ENCODE data around the gene EEF2KMT. TPM values are rescaled to one million over a fixed set of nuclear protein-coding genes. Genes with fewer than 3 reads are reported as not detected.
"Not testable (repeated sequence)": the region's sequence is repeated elsewhere in the genome, so short reads cannot be mapped to it uniquely, and the experiment has no call there.

Gene EEF2KMT
- total and polyA plus RNA-seq, 2 of the 8 experiments (the other 6 are each of a cell fraction or from before 2014, with no cell fraction given): 35.8 to 37.0 TPM

DNA sequence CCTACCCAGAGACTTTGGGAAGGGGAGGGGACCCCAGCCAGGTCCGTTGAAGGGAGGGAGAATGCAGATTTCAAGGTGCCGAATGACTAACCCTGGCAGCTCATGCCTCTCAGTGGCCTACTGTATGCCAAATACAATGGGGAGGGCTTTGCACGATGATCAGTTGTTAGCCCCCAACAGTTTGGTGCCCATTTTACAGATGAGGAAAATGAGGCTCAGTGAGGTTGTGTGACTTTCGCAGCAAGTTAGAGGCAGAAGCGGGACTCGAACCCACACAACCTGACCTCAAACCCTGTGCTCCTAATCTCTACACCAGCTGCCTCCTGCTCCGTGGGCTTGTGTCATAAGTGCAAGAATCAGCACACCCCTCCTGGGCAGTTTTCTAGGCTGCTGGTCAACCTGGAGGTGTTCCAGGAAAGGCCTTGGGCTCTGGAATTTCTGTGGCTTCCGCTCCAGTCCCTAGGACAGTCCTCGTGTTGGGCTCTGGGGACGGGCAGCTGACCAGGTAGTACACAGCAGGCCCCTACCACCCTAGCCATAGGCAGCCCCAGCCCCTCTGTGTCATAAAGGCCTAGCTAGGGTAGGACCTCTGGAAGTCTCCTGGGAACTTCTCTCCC lies 52.0 kb downstream of the EEF2KMT start (continued):
- TF ChIP-seq SIX5 (IDR thresholded peaks at IDR 0.05; ENCODE audit: low read depth, low read length): no peak
- TF ChIP-seq SIRT6 (IDR thresholded peaks at IDR 0.05; ENCODE audit: low read length): no peak
- no peak for TF ChIP-seq RFX5 (IDR thresholded peaks at IDR 0.05; ENCODE audit: borderline replicate concordance, low read depth, low read length)
- TF ChIP-seq CBX5 (IDR thresholded peaks at IDR 0.05; ENCODE audit: low read depth, low read length): no peak

DNA sequence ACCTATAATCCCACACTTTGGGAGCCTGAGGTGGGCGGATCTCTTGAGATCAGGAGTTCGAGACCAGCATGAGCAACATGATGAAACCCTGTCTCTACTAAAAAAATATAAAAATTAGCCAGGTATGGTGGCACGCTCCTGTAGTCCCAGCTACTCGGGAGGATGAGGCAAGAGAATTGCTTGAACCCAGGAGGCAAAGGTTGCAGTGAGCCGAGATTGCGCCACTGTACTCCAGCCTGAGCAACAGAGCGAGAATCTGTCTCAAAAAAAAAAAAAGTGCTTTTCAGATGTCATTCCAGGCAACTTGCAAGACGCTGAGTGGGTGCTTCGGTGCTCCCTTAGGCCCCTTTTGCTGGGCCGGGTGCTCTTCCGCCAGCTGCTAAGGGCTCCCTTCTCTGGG lies 53.0 kb downstream of the EEF2KMT start:
- H2AFZ ChIP-seq (ENCODE audit: low read length); DNase-seq (ENCODE audit: low read depth in 1 of 2, low spot score in 2 of 2); H3K9me3 ChIP-seq (ENCODE audit: insufficient read depth in 2 of 2, low read depth in 1 of 2, low read length in 1 of 2); FAIRE-seq; H2BK12ac ChIP-seq (ENCODE audit: low read depth, low read length); H2BK20ac ChIP-seq (ENCODE audit: low read length); H3K36me3 ChIP-seq (ENCODE audit: control insufficient read depth in 2 of 4, insufficient read depth in 4 of 4, low read length in 3 of 4); H3K79me1 ChIP-seq (ENCODE audit: low read depth, low read length); H4K5ac ChIP-seq (ENCODE audit: insufficient read length, low read depth, low read length); H3K79me2 ChIP-seq (ENCODE audit: control insufficient read depth in 1 of 2, insufficient read depth in 2 of 2, low read length in 2 of 2); H4K91ac ChIP-seq (replicated peaks; ENCODE audit: insufficient read length, low read length); H2BK120ac ChIP-seq (replicated peaks; ENCODE audit: low read depth, low read length); H3K4me2 ChIP-seq (ENCODE audit: insufficient read depth in 1 of 2, low read depth in 2 of 2, low read length in 2 of 2); H3K23me2 ChIP-seq (ENCODE audit: low read depth, low read length); H3K18ac ChIP-seq (ENCODE audit: extremely low read depth, low read length); H3K14ac ChIP-seq (ENCODE audit: insufficient read length); H3K27ac ChIP-seq (ENCODE audit: low read depth, low read length); H3K4ac ChIP-seq (replicated peaks; ENCODE audit: insufficient read length, low read depth, low read length); H3K9ac ChIP-seq (replicated peaks in 1 of 4; ENCODE audit: extremely low read depth in 1 of 4, low read depth in 3 of 4, low read length in 3 of 4); H4K20me1 ChIP-seq (replicated peaks in 1 of 2; ENCODE audit: control insufficient read depth in 1 of 2, insufficient read depth in 2 of 2, low read length in 2 of 2); H4K8ac ChIP-seq (ENCODE audit: extremely low read depth, insufficient read depth, low read length); H3K23ac ChIP-seq (ENCODE audit: insufficient read length); POLR2A ChIA-PET (ENCODE audit: partially characterized antibody); H2BK5ac ChIP-seq (ENCODE audit: low read depth, low read length); H3K4me3 ChIP-seq (ENCODE audit: extremely low read depth in 1 of 4, insufficient read depth in 2 of 4, low read depth in 3 of 4, low read length in 4 of 4); H2AK5ac ChIP-seq (ENCODE audit: low read depth, low read length); H3K27me3 ChIP-seq (replicated peaks in 1 of 4; ENCODE audit: control insufficient read depth in 3 of 4, extremely low read depth in 1 of 4, insufficient read depth in 3 of 4, low read length in 3 of 4); H3K4me1 ChIP-seq (replicated peaks in 1 of 4; ENCODE audit: control insufficient read depth in 3 of 4, insufficient read depth in 4 of 4, low read length in 3 of 4); H3K56ac ChIP-seq (replicated peaks; ENCODE audit: insufficient read length, low read depth, low read length); H2BK15ac ChIP-seq (ENCODE audit: low read length): not testable (repeated sequence)
- 95% methylated on average over 11 of the region's 11 CpGs; no CpG with 5 or more reads in 1 of the 2 experiments for WGBS, 2 experiments (ENCODE audit: extremely low coverage in 1 of 2, insufficient coverage in 1 of 2, insufficient read length in 1 of 2, insufficient replicate concordance in 2 of 2, low coverage in 1 of 2, low lambda C conversion rate in 2 of 2, missing lambda C conversion rate in 1 of 2)
- CTCF ChIA-PET (ENCODE audit: partially characterized antibody): interaction anchor here (0.7 to 28.8 kb wide), 4 partner anchors 12 to 37 kb away, joined by 3 to 625 read pairs (median 57); partner anchors contain the start of gene ALG1

All from H1 (cell line).